Esophagus squamous epithelium (tissue), 5 donors: Measurements from ENCODE around the gene NXN. TPM values are rescaled to one million over a fixed set of nuclear protein-coding genes. Genes with fewer than 3 reads are reported as not detected.

Experiments
- DNase-seq: peaks from one replicate; lab custom pipeline; 2025; lab: John Stamatoyannopoulos, UW
- H3K27ac ChIP-seq, 4 donors: fragments of 200-600 bp; sonication (generic); one replicate each; pipeline ENCODE4 v1.5.1; 2016 to 2019; ENCODE audit warnings: mild to moderate bottlenecking in 1 of 4
- H3K27me3 ChIP-seq, 4 donors: fragments of 200-600 bp; sonication (generic); 1 replicate in 3 of 4; 2 replicates in 1 of 4; pipeline versions ENCODE4 v1.5.1 to v1.6.0; 2017 to 2021; ENCODE audit warnings: antibody characterized with exemption in 1 of 4
- H3K36me3 ChIP-seq, 3 donors: fragments of 200-600 bp; sonication (generic); one replicate each; pipeline ENCODE4 v1.5.1; 2016 to 2019
- H3K4me1 ChIP-seq, 3 donors: fragments of 200-600 bp; sonication (generic); one replicate each; pipeline ENCODE4 v1.5.1; 2017 to 2019
- H3K4me3 ChIP-seq, 4 donors: fragments of 200-600 bp; sonication (generic); 1 replicate in 3 of 4; 2 replicates in 1 of 4; pipeline ENCODE4 v1.5.1; 2016 to 2019; ENCODE audit warnings: mild to moderate bottlenecking in 2 of 4, moderate library complexity in 1 of 4
- H3K9me3 ChIP-seq, 3 donors: fragments of 200-600 bp; sonication (generic); one replicate each; pipeline ENCODE4 v1.5.1; 2016 to 2019
- CTCF ChIP-seq, 6 experiments: fragments of 450-650 bp in 4 of 6; fragments of 200-600 bp in 2 of 6; sonication (generic) in 2 of 6; IDR thresholded peaks; one replicate each; pipeline ENCODE4 v1.5.1; 2016 to 2019; ENCODE audit warnings: antibody characterized with exemption in 6 of 6, mild to moderate bottlenecking in 4 of 6, moderate library complexity in 4 of 6
- POLR2A ChIP-seq, 4 donors: fragments of 450-650 bp; IDR thresholded peaks; one replicate each; pipeline ENCODE4 v1.6.1; 2017; ENCODE audit warnings: antibody characterized with exemption in 4 of 4, mild to moderate bottlenecking in 4 of 4, moderate library complexity in 3 of 4
- WGBS, 2 donors: methylation state at CpG; one replicate each; pipeline ENCODE4 v1.1.5; 2018; 5-methylcytosine and 5-hydroxymethylcytosine counted together
- intact Hi-C: fragments of 100-400 bp; cut with DNase I; formaldehyde crosslinking; loops from one replicate; pipeline ENCODE4 v1.15.0; 2022
- total RNA-seq, 4 donors: library from RNA; depleted of rRNA; stranded (reverse); fragments of >200 nt; gene quantifications; one replicate each; pipeline ENCODE4 v1.1.0, GENCODE V29; 2016
- donor health status: DM: yes; HTN: yes; CAD: no.

The NXN gene
- 10 to 100 TPM; 19.5 to 34.9 (median 28.7) TPM for total RNA-seq

GRCh38 chr17:979539-980405, at the start of gene NXN:
Gene NXN (minus strand): TSS chr17:979776.
- Histone ChIP-seq H3K4me1 (peaks cover 19 to 57% (median 24%) of the 10 kb centered on the region in 3 donors), H3K27me3 (peaks cover 0 to 6% (median 0%) of the 10 kb centered on the region in 4 donors)

DNA sequence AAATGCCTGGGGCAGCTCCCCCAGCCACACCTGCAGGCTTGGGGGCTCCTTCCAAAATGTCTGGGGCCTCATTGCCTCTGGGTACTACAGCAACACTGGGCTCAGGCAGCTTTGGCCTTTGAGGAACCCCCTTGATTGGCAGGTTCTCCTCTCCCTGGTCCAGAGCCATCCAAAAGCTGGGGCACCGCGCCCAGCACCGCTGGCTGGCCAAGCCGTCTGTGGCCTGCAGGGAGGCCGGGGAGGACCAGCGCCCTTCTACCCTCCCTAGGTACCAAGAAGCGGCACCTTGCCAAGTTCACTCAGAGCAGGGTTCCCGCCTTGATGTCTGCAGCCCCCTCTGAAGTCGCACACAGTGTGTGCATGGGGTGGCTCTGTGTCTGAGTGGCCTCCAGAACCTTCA, 47.5 kb upstream of the NXN start:
- H3K27me3 ChIP-seq, result no peaks in the 10 kb centered on the region
- WGBS, 2 donors, result no CpG with 5 or more reads among the region's 9 CpGs
- H3K27ac ChIP-seq, result no peak overlapping the region
- H3K9me3 ChIP-seq, result no peaks in the 10 kb centered on the region
- DNase-seq, result no peak
- H3K36me3 ChIP-seq, result peaks cover 0 to 88% (median 5%) of the 10 kb centered on the region in 3 donors
- H3K4me1 ChIP-seq, result peaks cover 20 to 61% (median 25%) of the 10 kb centered on the region in 3 donors
- TF ChIP-seq POLR2A (IDR thresholded peaks at IDR 0.05) (no peak), CTCF (IDR thresholded peaks at IDR 0.05) (no peak)
- no peak overlapping the region for H3K4me3 ChIP-seq
- intact Hi-C loops, result no loop called here

More at GRCh38 chr17:979539-980405, at the start of gene NXN:
- intact Hi-C loops, result loop anchor here (5.0 kb wide), 2 partner anchors 102 to 182 kb away; no protein-coding TSS in a partner anchor
- TF ChIP-seq POLR2A (IDR thresholded peaks at IDR 0.05) (peak in 3 of 4 donors; percentile 19 to 88 (median 43)), CTCF (IDR thresholded peaks at IDR 0.05) (peak in 2 of 6 experiments; percentile 21 to 27)
- DNase-seq, result peak; percentile 18
- peak within 1 kb of the TSS; percentile 88 to 92 (median 91) for H3K27ac ChIP-seq
- peak within 1 kb of the TSS; percentile 63 to 94 (median 81) for H3K4me3 ChIP-seq
- no peaks in the 10 kb centered on the region for H3K36me3 ChIP-seq
- H3K9me3 ChIP-seq, result no peaks in the 10 kb centered on the region
- 1 to 5% methylated on average over 14 to 16 of the region's 94 CpGs for WGBS, 2 donors

DNA sequence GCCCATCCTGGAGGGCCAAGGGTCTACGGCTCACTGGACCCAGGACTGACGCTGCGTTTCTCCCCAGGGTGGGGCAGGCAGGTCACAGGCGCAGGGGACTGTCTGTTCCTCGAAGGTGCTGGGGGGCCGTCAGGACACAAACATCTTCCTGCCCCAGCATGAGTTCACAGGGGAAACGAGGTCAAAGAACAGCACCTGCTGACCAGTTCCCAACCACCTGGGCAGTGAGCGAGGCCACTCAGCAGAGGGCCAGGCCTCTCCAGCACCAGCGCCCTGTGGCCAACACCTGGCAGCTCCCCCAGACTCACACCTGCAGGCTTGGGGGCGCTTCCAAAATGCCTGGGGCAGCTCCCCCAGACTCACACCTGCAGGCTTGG, 47.0 kb upstream of the NXN start:
- WGBS, 2 donors, result 100% methylated on average over 1 of the region's 10 CpGs; no CpG with 5 or more reads in 1 of the 2 donors
- H3K36me3 ChIP-seq, result peaks cover 0 to 87% (median 5%) of the 10 kb centered on the region in 3 donors
- no peak for DNase-seq
- TF ChIP-seq CTCF (IDR thresholded peaks at IDR 0.05) (no peak), POLR2A (IDR thresholded peaks at IDR 0.05) (no peak)
- peaks cover 15 to 58% (median 25%) of the 10 kb centered on the region in 3 donors for H3K4me1 ChIP-seq
- no peaks in the 10 kb centered on the region for H3K27me3 ChIP-seq
- no peak overlapping the region for H3K27ac ChIP-seq
- intact Hi-C loops, result no loop called here
- H3K9me3 ChIP-seq, result no peaks in the 10 kb centered on the region
- H3K4me3 ChIP-seq, result no peak overlapping the region

GRCh38 chr17:1025733-1026598, 46.4 kb upstream of the NXN start:
- 87 to 91% methylated on average over 4 to 17 of the region's 30 CpGs for WGBS, 2 donors
- Histone ChIP-seq H3K4me3 (no peak overlapping the region), H3K36me3 (peaks cover 0 to 86% (median 5%) of the 10 kb centered on the region in 3 donors), H3K27me3 (no peaks in the 10 kb centered on the region), H3K4me1 (peaks cover 10 to 52% (median 20%) of the 10 kb centered on the region in 3 donors), H3K9me3 (no peaks in the 10 kb centered on the region), H3K27ac (no peak overlapping the region)
- TF ChIP-seq CTCF (IDR thresholded peaks at IDR 0.05) (no peak), POLR2A (IDR thresholded peaks at IDR 0.05) (no peak)
- no peak for DNase-seq
- intact Hi-C loops, result no loop called here
